Stimulated activated CD4-positive, alpha-beta T cell treated with anti-CD3 and anti-CD28 coated beads, Interleukin-12 subunit alpha, Interleukin-12 subunit beta, amount 100 ng/mL, for 24 hours (primary cell): ENCODE results near the gene ABLIM3.

ENCODE experiments used
- DNase-seq, 2 experiments: peaks; one replicate each; pipeline ENCODE4 v3.0.0-alpha.2; 2020; ENCODE audit warnings: low read depth in 2 of 2

The ABLIM3 gene

DNA sequence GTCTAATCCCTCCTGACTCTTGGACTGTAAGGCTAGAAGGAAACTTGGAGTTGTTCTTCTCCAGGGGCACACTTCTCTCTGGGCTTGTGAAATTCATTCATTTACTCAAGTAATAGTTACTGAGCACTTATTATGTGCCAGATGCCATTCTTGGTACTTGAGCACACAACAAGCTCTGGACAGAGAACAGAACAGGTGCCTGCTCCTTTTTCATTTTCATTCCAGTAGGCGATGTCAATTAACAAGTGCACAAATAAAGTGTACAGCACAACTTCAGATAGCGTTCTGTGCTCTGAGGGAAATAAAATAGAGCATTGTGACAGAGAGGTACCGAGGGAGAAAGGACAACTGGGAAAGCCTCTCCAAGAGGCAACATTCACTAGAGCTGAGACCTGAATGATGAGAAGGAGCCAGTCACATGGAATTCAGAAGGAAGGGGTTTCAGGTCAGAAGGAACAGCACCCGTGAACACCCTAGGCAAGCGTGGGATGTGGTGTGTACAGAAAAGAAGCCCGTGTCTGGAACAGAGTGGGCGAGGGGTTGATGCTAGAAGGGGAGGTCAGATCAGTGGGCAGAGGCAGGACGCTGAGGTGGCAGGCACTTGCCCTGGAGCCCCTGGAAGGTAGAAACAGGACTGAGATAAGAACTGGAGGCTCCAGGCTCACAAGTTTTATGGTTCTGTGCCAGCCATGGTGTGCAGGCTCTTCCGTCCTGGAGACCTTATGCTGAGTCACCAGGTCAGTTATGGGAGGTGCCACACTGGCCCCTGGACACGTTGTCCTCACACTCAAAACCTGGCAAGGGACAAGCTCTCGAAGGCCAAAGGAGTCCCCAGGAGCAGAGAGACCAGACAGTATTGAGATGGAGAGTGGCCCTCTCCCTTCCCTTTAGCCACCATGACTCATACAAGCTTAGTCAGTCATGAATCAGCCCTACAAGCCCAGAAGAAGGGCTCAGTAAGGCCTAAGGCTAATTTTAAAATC lies 7.2 kb upstream of the ABLIM3 start:
- DNase-seq, result no peak

DNA sequence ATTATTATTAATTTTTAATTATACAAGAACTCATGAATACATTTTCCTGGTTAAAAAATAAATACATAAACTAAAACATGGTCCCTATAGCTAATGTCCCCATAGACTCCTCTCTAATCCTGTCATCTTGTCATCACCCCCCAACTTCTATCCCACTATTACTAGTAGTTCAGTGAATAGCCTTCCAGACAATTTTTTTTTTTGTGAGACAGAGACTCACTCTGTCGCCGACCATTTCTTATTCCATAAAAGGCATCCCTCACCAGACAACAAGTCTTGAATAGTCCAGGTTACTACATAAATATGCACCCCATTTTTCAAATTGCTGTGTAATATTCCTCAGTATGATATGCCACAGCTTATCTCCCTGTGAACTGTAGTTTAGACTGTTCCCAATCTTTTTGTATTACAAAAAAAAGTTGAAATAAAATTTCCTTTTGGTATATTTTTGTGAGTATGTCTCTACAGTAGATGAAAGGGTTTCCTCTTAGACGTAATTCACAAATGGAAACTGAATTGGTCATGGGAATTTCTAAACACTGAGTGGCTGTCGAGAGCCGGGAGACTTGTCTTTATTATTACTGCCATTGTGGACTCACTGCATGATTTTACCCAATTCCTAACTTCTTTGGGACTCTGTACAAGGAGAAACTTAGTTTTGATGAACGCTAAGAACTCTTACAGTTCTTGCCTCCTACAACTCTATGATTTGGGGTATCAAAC lies 6.4 kb upstream of the ABLIM3 start:
- no peak for DNase-seq

DNA sequence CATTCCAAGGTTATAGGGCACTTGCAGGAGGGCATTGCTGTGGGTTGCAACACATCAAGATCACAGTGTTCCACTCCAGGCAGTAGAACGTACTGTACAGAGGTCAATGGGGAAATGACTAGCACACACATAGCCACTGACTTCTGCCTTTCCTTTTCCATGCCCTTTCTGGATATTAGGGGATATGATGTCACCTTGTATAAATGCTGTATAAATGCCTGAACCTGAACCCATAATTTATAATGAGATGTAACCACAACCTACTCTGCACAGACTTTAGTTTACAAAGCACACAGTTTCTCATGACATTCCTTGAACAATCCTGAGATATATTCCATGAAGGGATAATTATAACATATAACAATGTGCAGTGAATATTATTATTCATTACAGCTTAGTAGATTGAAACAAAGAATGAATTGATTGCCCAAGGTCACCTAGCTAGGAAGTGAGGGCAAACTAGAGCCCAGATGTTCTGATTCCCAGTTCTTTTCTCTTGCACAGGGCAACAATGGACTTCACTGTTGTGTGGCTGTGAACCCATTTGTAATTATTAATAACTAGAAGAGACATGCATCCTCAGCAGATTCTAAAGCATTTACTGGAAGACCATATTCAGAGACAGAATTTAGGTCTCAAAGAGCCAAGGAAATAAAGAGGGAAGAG lies 5.6 kb upstream of the ABLIM3 start:
- no peak for DNase-seq

DNA sequence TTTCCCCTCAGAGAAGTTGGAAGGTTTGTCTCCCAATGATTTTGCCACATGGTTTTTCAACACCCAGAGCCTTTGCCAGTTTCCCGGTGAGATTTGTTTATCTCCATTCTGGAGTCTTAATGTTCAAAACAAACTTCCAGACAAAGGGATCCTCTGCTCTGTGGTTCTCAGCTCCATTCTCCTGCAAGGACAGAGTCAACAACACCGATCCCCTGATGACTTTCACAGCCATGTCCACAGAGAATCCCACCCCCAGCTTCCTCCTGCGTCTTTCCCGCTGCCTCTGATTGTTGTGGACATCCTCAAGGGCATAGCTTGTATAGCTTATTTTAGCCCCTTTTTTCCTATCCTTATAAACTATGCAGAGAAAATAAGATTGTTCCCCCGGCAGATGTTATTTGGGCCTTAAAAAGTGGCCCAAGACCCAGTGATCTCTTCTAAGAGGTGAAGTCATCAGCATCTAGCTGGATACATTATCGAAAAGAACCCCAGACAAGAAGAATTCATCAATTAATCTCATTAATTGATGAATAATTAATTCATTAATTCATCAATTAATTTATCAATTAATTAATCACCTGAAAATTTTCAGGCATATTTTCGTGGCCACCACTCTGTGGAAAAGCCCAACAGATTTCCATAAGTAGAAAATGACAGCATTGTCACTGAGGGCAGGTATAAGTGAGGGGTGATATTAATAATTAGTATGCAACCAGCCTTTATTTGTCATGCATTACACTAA lies 2.9 kb upstream of the ABLIM3 start:
- no peak for DNase-seq

DNA sequence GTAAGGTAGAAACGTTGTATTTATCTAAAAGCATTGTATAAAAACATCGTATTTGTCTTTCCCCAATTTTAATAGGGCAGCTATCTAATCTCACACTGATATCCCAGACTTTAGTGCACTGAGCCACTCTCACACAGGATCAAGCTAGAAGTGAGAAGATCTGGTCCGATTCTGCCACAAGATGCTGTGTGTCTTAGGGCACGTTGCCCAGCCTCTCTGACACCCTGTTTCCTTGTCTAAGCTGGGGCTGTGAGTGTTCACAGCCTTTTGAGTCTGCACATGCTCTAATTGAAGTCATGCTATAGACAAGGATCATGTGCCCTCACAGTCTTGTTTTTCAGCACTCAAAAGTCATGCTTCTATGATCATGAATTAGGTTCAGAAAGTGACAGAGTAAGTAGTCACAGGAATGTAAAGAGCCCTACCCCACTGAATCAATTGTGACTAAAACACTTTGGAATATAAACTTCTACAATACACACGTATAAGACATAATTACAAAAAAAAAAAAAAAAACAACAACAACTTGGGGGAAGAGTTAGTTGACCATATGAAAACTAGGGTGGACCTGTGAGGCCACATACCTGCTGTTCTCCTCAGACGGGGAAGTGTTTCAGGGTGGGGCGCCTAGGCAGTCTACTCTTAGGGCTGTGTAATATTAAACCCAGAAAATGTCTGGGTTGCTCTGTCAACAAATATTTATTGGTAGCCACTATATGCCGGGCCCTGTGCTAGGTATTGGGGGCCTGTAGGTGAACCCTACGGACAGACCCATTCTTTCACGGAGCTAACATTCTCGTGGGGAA lies 893 bp upstream of the ABLIM3 start:
- DNase-seq, result no peak

DNA sequence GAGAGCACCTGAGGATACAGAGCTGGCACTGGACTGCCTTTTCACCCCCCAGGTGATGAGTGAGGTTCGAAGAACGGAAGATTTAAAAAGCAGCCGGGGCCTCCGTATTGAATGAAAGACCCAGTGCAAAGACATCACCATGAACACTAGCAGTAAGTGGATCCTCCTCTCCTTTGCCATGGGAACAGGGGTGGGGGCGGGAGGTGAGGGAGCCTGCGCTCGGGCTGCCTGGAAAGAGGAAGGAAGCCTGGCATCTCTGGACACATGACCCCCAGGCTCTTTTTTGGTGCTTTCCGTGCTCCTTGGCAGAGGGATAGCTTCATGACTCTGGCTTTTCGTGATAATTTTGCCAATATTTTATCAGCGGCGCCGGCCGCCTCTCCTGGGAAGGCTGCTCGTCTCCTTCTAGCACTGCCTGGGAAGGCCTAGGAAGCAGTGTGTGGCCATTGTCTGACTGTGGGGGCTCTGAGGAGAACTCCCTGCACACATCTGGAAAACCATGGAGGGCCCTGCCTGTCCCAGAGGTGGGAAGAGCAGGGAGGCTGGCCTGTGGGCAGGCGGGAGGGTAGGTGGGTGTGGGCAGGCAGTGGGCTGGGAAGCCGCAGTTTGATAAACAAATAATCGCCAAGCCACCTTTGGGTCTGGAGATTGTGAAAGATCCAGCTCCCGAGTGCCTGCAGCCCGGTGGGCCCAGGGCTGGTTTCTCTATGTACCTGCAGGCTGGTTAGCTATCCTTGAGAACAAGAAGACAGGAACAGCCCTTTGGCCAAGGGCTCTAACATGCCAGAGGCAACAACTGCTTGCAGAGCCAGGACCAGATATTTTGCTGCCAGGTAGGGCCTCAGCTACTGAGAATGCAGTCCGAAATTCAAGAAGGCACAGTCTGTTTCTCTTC lies 911 bp downstream of the ABLIM3 start:
- DNase-seq, result no peak

DNA sequence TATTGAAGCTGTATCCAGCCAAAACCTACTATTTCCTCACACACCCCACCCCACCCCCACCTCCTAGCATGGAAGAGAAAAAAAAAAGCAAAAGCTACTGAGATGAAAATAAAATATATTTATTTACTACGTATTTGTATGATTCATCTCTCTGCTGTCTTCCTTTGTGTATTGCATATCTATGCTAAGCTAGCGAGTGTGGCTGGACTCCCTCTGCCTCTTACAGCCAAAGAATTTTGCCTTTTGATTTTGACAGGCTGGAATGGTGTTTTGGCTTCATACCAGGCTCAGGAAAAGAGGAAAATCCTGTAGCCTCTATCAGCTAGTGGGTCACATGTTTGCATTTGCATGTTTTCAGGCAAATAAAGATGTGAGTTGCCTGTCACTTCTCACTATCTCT lies 2.2 kb downstream of the ABLIM3 start:
- DNase-seq, result no peak

DNA sequence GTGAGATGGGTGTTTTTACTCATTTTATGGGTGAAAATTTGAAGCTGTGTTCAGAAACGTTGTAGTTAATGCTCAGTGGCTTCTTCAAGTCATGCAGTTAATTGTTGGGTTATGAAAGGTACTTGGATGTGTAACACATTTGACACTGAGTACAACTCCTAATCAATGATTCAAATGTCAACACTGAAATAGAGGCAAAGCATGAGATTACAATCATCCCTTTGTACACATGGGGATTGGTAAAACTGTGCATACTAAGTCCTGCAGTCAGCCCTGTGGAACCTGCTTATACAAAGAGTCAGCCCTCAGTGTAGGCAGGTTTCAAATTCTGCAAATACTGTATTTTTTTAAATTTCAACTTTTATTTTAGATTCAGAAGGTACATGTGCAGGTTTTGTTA lies 3.3 kb downstream of the ABLIM3 start:
- no peak for DNase-seq

DNA sequence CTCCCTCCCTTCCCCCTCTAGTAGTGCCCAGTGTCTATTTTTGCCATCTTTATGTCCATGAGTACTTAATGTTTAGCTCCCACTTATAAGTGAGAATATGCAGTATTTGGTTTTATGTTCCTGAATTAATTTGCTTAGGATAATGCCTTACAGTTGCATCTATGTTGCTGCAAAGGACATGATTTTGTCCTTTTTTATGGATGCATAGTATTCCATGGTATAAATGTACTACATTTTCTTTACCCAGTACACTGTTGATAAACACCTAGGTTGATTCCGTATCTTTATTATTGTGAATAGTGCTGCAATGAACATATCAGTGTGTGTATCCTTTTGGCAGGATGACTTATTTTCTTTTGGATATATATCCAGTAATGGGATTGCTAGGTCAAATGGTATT lies 3.8 kb downstream of the ABLIM3 start:
- no peak for DNase-seq

DNA sequence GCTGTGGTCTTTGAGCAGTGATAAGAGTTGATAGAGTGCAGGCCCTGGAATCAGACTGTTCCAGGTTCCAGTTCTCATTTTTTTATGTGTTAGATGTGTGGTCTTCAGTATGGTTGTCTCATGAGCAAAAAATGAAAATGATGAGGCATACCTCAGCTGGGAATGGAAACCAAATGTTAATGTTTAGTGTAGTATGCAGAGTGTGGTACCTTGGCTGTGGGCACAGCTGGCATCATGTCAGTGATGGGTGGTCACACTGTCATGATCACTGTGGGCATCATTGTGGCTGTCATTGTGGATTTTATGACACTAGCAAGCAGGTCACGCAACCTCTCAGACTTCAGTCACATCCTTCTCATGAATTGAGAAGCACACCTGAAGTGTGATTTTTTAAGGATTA lies 6.4 kb downstream of the ABLIM3 start:
- DNase-seq, result no peak

DNA sequence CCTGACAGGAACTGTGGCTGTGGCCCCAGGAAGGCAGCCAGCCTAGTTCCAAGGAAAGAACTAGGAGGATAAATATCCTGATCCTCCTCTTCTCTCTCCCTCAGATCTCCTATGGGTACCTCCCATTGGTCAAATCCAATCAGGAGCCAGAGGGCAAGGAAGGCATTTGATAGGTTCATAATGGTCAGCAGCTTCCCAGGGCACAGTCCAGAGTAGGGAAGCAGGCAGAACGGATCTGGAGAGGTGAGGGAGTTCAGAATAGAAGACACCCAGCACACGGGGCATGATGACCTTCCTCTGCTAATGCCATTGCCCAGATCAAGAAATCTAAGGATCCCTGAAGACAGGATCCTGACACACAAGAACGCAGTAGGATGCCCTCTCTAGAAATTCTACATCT lies 8.6 kb downstream of the ABLIM3 start:
- DNase-seq, result no peak

DNA sequence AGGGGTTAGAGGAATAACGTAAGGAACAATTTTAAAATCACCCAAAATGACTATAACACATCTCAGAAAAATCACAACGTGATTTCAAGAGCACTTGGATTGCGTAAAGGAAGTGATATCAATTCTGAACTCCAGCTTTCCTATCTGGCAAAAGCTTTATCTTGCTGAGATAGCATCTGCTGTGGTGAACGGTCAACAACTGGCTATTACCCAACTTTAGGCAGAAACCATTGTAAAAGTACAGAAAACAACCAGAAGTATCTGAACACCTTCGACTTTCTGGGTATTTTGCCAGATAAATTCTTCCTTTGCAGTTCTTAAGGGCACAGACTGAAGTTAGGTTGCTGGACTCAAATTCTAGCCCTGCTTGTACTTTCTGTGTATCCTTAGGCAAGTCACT lies 9.2 kb downstream of the ABLIM3 start:
- no peak for DNase-seq

DNA sequence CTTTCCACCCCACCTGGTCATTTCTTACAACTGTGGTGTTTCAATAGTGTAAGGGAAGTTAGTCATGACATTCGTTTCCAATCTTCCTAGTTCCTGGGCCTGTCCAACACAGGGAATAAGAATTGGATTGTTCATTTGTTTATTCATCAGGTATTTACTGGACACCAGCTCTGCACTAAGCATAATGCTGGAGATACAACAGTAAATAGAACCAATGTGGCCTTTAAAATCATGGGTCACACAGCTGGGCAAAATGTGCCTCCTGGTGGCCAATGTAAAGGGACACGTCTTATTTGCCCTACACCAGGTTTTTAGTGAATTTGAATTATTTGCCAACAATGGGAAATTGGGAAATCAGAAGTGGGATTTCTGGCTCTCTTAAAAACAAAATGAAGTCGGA lies 10.4 kb downstream of the ABLIM3 start:
- no peak for DNase-seq

DNA sequence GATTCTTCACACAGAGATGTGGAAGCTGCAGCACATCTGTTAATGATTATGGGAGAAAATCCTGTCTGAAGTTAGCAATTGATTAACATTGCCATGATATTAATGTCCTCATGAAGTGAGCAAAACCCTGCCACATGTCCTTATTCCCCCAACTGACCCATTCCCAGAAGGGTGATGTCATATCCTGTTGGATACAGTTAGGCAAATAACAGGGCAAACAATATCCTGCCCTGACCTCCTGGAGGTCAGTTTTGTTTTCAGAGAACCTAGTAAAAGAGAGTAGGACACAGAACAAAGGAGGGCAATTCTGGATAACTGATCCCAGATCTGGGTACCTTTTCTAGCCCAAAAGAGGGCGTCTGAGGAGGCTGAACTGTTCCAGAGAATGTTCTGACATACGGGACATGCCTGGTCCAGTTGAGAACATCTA lies 11.0 kb downstream of the ABLIM3 start:
- no peak for DNase-seq

DNA sequence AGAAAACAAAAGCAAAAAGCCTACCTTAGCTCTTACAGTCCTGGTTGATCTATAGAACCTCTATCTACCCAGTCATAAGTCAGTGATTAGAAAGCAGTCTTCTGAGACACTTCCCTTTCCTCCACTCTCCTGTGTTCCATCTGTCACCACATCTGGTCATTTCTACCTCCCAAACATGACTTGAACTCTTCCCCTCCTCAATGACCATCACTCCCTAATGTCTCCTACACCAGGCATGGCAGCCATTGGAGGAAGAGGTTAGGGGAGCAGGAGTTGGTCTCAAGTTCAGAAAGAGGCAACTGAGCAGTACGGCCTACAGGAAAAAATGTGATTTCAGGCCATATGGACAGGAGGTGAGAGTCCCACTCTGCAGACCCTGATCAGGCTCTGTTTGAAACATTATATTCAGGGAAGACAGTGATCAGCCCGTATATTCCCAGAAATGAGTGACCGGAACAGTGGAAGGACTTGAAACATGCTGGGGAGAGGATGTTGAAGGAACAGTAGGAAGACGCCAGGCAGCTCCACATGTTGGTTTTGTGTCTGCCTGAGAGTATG lies 12.0 kb downstream of the ABLIM3 start:
- no peak for DNase-seq

DNA sequence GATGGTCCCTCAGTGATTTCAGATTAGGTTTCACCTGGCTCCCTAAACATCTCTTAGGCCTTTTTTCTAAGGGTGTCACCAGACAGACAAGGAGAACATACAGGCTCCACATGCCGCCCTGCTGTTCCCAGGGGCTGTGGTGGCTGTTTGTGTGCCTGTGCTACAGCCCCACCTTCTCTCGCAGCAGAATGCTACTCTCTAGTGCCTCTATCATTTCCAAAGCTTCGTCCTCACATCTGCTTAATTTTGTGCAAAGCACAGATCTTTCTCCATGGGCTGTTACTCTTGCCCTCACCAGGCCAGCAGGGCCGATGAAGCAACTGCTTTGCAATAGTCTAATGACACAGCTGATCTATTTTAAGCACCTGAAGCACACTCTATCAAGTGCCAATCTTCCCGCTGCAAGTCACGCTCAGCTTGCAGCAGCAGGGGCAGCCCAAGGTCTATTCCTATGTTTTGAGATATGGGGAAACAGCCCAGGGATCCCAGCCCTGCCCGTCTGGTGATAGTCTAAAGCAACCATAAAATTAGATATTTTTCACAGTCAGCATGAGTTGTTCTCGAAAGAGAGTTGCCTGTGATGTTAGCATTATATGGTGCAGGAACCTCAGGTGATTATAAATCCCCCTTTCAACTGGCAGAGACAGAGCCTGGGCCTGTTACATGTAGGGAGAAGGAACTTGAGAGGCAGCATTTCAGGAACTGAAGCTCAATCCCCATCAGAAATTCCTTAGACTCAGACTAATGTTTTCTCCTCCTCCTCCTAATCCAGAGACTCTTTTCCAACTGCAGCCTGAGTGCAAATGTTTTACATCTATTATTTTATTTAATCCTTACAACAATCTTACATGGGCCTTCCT lies 12.7 kb downstream of the ABLIM3 start:
- DNase-seq, result no peak

DNA sequence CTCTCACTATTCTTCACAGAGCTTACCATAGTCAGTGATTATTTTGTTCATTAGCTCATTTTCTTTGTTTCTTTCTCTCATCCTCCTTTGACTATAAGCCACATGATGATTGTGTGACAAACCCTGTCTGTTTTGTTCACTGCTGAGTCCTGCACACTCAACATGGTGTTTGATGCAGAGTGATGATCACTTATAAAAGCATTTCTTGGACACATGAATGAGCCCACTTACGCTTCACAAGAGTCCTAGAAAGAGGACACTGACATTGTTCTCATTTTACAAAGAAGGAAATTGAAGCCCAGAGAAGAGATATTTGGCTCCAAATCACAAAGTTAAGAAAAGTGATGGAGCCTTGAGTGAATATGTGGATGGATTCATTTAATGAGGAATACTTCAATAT lies 13.4 kb downstream of the ABLIM3 start:
- no peak for DNase-seq

DNA sequence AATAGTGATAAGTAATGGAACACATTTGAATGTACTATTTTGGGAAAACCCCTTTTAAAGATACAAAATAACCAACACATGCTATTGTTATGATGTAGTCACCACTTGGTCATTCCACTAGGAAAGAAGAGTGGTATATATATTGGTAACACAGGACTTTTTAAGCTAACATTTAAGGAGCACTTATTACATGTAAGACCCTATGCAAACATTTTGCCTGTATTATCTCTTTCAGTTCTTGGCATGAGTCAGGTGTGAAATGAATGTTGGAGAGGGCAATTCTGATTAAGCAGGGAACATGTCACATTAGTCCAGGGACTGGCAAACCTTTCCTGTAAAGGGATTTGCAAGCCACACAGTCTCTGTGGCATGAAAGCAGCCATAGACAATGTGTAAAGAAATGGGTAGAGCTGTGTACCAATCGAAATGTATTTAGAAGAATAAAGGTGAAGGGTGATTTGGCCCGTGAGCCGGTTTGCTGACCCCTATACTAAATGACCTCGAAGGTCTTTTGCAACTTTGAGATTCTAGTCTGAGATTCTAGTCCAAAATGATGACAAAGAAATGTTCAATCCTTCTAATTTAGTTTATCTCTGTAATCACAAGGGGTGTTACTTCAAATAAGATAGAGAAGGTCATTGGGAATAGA lies 15.3 kb downstream of the ABLIM3 start:
- DNase-seq, result no peak
